ENCODE measurements around the gene LCORL.

LCORL gene

DNA sequence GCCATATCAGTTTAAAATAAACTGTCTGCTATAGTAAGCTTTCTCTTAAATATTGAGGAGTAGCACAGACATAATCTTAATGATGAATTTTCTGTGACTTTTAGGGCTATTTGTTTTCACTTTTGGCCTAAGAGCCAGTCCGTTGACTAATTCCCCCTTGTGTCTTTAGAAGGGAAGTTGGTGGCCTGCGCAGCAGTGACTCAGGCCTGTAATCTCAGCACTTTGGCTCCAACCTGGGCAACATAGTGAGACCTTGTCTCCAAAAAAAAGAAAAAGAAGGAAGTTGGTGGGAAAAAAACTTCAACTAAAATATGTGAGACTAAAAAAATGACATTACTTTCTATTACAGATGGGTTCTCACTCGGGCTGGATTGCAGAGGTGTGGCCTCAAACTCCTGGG is 207.4 kb downstream of the LCORL start:
- TF ChIP-seq, protein P1, sequence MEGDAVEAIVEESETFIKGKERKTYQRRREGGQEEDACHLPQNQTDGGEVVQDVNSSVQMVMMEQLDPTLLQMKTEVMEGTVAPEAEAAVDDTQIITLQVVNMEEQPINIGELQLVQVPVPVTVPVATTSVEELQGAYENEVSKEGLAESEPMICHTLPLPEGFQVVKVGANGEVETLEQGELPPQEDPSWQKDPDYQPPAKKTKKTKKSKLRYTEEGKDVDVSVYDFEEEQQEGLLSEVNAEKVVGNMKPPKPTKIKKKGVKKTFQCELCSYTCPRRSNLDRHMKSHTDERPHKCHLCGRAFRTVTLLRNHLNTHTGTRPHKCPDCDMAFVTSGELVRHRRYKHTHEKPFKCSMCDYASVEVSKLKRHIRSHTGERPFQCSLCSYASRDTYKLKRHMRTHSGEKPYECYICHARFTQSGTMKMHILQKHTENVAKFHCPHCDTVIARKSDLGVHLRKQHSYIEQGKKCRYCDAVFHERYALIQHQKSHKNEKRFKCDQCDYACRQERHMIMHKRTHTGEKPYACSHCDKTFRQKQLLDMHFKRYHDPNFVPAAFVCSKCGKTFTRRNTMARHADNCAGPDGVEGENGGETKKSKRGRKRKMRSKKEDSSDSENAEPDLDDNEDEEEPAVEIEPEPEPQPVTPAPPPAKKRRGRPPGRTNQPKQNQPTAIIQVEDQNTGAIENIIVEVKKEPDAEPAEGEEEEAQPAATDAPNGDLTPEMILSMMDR (IDR thresholded peaks at IDR 0.05; ENCODE audit: borderline replicate concordance, control extremely low read depth, extremely low read depth, insufficient read depth, missing control alignments), result no peak
- in situ Hi-C loops (cut with MboI; ENCODE audit: low sequenced_read_pairs, unreplicated experiment), result loop anchor here (25.0 kb wide), 2 partner anchors 548 to 773 kb away; no protein-coding TSS in a partner anchor
- no peak for DNase-seq (ENCODE audit: low spot score)

DNA sequence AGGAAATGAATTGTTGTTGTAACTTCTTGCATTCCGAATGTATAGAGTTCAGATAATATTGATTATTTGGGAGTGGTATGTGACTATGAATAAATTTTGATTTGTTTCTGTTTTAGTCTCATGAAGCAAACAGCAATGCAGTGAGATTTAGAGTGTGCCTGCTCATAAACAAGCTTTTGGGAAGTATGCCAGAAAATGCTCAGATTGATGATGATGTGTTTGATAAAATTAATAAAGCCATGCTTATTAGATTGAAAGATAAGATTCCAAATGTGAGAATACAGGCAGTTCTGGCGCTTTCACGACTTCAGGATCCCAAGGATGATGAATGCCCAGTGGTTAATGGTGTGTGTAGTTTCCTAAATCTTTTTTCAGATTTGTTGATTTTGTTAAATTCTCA is 208.8 kb downstream of the LCORL start:
- TF ChIP-seq, protein P1 (IDR thresholded peaks at IDR 0.05; ENCODE audit: borderline replicate concordance, control extremely low read depth, extremely low read depth, insufficient read depth, missing control alignments), result no peak
- DNase-seq (ENCODE audit: low spot score), result no peak
- in situ Hi-C loops (cut with MboI; ENCODE audit: low sequenced_read_pairs, unreplicated experiment), result loop anchor here (25.0 kb wide), 2 partner anchors 550 to 774 kb away; no protein-coding TSS in a partner anchor

DNA sequence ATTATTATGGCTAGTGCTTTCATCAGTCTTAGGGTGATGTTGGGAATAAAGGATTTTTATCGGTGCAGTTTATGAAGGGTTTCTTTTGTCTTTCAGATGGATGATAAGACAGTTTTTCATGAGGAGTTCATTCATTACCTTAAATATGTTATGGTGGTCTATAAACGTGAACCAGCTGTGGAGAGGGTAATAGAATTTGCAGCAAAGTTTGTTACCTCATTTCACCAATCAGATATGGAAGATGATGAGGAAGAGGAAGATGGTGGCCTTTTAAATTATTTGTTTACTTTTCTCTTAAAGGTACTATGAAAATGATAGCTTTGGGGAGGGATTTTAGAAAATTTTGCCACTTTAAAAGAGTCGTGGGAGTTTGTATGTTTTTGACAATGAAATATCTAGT is 209.4 kb downstream of the LCORL start:
- DNase-seq (ENCODE audit: low spot score), result no peak
- TF ChIP-seq, protein P1 (IDR thresholded peaks at IDR 0.05; ENCODE audit: borderline replicate concordance, control extremely low read depth, extremely low read depth, insufficient read depth, missing control alignments), result no peak
- in situ Hi-C loops (cut with MboI; ENCODE audit: low sequenced_read_pairs, unreplicated experiment), result loop anchor here (25.0 kb wide), 2 partner anchors 550 to 775 kb away; no protein-coding TSS in a partner anchor

DNA sequence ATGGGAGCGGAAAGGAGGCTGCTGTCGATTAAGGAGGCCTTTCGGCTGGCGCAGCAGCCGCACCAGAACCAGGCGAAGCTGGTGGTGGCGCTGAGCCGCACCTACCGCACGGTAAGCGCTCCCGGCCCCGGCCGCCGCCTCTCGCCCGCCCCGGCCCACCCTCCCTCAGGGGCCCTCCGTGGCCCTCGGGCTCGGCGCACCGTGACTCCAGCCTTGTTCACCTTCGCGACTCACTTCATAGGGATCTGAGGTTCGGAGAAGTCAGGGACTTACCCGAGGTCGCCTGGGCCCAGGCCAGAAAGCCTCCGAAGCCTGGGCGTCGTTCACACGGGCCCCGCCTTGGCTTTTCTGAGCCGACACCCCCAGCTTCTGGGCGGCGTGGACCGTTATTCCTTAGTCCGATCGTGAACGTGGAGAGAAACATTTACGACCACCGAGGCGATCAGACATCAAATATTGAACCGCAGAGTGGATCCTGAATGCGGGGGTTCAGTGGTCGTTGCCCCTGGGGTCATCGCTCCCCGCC is 210.4 kb downstream of the LCORL start:
- TF ChIP-seq, protein P1 (IDR thresholded peaks at IDR 0.05; ENCODE audit: borderline replicate concordance, control extremely low read depth, extremely low read depth, insufficient read depth, missing control alignments), result no peak
- in situ Hi-C loops (cut with MboI; ENCODE audit: low sequenced_read_pairs, unreplicated experiment), result loop anchor here (25.0 kb wide), 2 partner anchors 551 to 776 kb away; no protein-coding TSS in a partner anchor
- no peak for DNase-seq (ENCODE audit: low spot score)

DNA sequence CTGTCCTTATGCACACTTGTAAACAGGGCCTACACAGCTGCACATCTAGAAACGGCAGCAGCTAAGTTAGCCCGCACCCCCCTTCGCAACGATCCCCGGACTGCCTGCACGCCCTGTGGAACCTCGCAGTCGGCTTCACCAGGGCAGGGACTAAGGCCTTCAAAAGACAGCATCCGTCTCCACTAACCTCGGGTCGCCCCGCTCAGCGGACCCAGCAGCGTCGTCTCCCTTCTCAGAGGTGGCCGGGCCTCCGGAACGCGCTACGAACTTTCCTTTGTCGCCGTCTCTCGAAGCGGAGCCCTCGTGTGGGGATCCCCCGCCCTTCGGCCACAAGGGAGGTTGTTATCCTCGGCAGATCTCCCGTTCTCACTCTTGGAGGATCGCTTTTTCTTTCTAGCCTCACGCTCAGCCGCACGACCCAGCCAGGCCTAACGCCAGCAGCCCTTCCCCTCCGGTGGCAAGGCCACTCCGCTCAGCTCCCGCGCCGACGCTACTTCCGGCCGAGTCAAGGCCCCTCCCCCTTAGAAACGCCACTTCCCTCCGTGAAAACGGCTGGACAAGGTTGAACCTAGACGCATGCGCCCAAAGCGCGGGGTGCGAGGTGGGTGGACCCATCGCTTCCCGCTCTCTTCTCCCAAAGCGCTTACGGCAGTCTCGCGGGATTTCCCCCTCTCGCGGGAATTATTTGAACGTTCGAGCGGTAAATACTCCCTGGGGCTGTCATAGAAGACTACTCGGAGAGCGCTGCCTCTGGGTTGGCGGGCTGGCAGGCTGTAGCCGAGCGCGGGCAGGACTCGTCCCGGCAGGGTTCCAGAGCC is 211.1 kb downstream of the LCORL start, which contains the start of the genes DCAF16 and NCAPG:
Gene DCAF16, minus strand, starts transcription at position 498 of the 818 bp plus-strand sequence. CDS start 6,616 bp downstream, outside the sequence.
Gene NCAPG, plus strand, starts transcription at position 720 of the 818 bp plus-strand sequence. CDS start 99 bp downstream, outside the sequence.
- in situ Hi-C loops (cut with MboI; ENCODE audit: low sequenced_read_pairs, unreplicated experiment), result loop anchor here (25.0 kb wide), 2 partner anchors 552 to 777 kb away; no protein-coding TSS in a partner anchor
- TF ChIP-seq, protein P1 (IDR thresholded peaks at IDR 0.05; ENCODE audit: borderline replicate concordance, control extremely low read depth, extremely low read depth, insufficient read depth, missing control alignments), result no peak
- peak; percentile 96 for DNase-seq (ENCODE audit: low spot score)

DNA sequence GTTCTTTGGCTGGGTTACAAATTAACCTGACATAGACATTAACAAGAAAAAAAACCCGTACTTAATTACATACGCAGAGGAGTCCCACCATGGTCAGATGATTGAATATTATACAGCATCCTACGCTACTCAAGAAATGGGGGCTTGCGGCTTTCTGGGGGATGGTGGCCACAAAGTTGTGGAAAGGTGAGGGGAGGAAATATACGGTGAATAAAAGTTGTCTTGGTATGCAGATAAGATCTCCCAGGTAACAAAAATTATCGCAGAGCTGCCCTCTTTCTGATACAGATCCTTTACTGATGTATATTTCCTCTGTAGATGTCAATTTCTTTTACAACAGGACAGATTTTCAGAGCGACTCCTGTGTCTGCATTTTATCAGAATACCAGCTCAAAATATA is 211.9 kb downstream of the LCORL start:
- in situ Hi-C loops (cut with MboI; ENCODE audit: low sequenced_read_pairs, unreplicated experiment), result loop anchor here (10.0 to 25.0 kb wide), 3 partner anchors 255 to 778 kb away; no protein-coding TSS in a partner anchor
- TF ChIP-seq, protein P1 (IDR thresholded peaks at IDR 0.05; ENCODE audit: borderline replicate concordance, control extremely low read depth, extremely low read depth, insufficient read depth, missing control alignments), result no peak
- no peak for DNase-seq (ENCODE audit: low spot score)

Measured in GM13976 (cell line).